Fibroblast of pulmonary artery (primary cell): ENCODE data around the gene STAT5A.

ENCODE experiments used
- DNase-seq: peaks from one replicate; pipeline ENCODE4 v3.0.0-alpha.2; 2010; ENCODE audit warnings: low read depth
- H3K4me3 ChIP-seq: replicated peaks from 2 replicates; pipeline ENCODE4 v1.5.1; 2011; ENCODE audit warnings: low read depth, mild to moderate bottlenecking, control low read depth, low read length, moderate library complexity
- CTCF ChIP-seq: IDR thresholded peaks from 2 replicates; pipeline ENCODE4 v1.5.1; 2011; ENCODE audit warnings: mild to moderate bottlenecking, control low read depth, low read length, inconsistent platforms; ENCODE audit errors: missing control alignments

Gene STAT5A

DNA sequence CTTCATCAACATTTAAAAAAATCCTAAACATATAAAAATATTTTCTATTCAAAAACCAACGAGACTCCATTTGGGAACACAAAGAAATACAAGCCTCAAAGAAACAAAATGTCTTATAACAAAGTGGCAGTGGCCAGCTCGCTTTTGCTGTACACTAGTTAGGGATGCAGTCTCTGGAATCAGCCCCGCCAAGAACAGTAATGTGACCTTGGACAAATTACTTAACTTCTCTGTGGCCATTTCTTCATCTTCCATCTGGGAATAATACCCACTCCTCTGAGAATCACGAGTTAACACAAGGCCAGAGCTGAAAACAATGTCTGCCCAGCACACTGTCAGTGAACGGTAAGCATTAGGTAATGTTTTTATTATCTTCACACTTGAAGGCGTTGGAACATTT, 17.7 kb upstream of the STAT5A start:
- TF ChIP-seq CTCF = no peak
- DNase-seq = no peak
- H3K4me3 ChIP-seq = no peak overlapping the region

- no peak overlapping the region for H3K4me3 ChIP-seq
- no peak for DNase-seq
- TF ChIP-seq CTCF = no peak
Measured at GRCh38 chr17:42271006-42271778, 17.1 kb upstream of the STAT5A start.

- H3K4me3 ChIP-seq = no peak overlapping the region
- no peak for DNase-seq
- no peak for TF ChIP-seq CTCF
Measured at GRCh38 chr17:42271779-42272035, 16.6 kb upstream of the STAT5A start.

DNA sequence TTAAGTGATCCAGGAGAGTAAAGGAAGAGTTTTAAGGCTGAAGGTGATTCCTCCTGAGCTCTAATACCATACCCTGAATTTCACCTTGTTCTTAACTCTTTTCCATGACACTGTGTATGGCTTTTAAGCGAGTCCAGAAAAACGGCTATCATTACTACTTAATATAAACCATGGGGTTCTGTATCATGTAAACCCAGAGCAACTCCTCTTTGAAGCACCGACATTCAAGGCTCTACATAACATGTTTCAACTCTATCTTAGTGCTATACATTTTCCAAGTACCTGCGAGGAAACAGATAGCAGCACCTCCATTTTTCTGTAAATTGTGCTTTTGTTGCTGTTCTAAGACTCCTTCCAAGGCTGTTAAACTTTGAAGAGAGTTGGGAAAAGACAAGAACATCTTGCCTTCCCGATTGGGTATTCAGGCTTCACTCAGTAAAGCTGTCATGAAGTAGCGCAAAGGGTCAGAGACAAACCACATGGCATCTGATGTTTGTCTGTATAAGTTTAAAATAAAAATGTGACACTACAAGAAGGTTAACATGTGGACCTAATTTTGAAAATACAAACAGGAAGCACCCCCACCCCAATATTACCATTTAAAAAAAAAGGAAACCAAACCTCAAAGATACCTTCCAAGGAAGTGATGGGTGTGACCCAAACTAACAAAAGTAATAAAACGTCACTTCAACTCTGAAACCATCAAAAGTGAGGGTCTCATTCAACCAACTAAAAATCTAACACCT, 16.0 kb upstream of the STAT5A start:
- no peak for DNase-seq
- no peak for TF ChIP-seq CTCF
- no peak overlapping the region for H3K4me3 ChIP-seq

DNA sequence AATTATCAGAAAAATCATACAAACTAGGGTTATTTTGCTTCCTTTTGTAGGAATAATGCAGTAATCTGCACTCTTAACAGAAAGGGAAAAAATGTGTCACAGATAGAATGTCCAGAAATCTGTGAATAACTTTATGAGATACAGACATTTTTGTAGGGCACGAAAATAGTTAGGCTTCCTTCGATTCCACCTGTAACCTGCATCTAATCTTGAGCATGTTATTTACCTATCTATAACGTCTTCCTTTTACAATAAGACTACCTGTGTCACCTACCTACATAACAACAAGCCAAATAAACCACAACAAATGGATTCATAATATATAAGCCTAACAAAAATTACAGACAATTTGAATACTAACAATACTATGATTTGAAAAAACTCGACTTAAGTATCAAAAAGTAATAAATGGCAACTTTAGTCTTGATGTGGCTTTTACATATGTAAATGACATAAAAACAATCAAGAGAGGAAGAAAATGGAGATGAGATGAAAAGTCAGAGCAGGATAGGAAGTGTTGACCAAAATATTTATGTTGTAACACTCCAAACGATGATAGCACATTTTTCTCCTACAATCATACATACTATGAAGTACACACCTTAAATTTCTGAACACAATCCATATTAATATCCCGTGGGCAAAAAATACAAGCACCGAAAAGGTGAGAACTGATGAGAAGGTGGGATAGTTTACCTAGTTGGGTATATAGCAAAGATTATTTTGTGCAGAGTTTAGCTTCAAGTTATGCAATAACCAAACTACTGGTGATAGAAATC, 14.6 kb upstream of the STAT5A start:
- no peak overlapping the region for H3K4me3 ChIP-seq

GRCh38 chr17:42274253-42274542, 14.1 kb upstream of the STAT5A start:
- H3K4me3 ChIP-seq = no peak overlapping the region
- DNase-seq = no peak
- no peak for TF ChIP-seq CTCF

More for the DNA sequence above, 14.6 kb upstream of the STAT5A start:
- no peak for DNase-seq
- no peak for TF ChIP-seq CTCF
